ENCODE data around the gene SECTM1. TPM values are rescaled to one million over a fixed set of nuclear protein-coding genes. Genes with fewer than 3 reads are reported as not detected.

SECTM1 gene
- total and polyA plus RNA-seq, 4 donors: 4.5 to 22.5 (median 12.8) TPM

DNA sequence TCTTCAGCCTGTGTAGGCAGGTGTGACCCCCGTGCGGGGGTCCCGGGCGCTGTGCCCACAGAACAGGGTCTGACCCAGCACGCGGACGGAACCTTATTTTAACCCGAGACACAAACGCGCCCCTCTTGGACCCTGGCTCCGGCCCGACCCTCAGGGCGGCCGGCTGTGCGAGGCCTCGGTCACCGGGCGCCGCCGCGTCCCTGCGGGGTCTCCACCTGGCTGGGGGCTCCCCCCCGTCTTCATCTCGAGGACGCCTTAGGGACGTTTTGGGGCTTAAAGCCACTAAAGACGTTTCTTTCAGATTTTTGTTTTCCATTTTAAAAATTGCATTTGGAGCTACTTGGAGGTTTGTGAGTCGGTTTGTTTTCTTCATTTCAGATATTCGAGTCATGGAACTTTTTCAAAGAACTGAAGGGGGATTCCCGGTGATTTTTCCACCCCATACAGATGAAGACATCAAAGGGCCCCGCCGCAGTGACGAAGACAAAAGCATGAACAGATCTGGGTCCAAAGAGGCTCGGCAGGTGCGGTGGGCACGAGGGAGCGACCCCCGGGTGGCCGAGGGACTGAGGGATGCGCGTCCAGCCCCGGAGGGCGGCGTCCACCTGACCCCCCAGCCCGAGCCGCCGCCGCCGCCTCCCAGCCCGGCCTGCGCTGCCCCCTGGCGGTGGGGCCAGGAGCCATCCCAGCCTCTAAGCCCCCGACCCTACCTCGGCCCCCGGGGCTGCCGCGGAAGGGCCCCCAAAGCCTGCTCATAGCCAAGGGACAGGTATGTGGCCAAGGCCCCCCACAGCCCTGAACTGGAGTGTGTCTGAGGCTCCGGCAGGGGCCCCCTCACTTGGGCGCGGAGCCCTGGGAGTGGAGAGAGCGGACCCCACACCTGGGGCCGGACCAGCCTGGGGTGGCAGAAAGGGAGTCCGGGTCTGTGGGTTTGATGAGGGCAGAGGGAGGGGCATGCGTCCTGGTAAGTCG lies 12.3 kb downstream of the SECTM1 start:
- no peaks in the 10 kb centered on the region for H3K36me3 ChIP-seq (ENCODE audit: control insufficient read depth in 1 of 2, insufficient read depth in 2 of 2, low read length in 1 of 2)
- intact Hi-C loops (cut with DNase I): loop anchor here (2.0 to 10.0 kb wide), 4 partner anchors 84 to 286 kb away; partner anchors contain the start of genes DCXR (in 2 of the 2) and RAC3 (in 2 of the 2)
- no peaks in the 10 kb centered on the region for H3K9me3 ChIP-seq (ENCODE audit: control insufficient read depth, low read length)
- H3K27ac ChIP-seq (ENCODE audit: low read depth in 1 of 2, low read length in 2 of 2): no peak overlapping the region
- no peaks in the 10 kb centered on the region for H3K4me1 ChIP-seq (ENCODE audit: control insufficient read depth in 1 of 2, insufficient read depth in 2 of 2, low read length in 2 of 2)
- no peak overlapping the region for H3K4me3 ChIP-seq (ENCODE audit: low read length in 2 of 2)
- H3K27me3 ChIP-seq (ENCODE audit: control insufficient read depth in 1 of 2, insufficient read depth in 2 of 2, low read length in 1 of 2): no peaks in the 10 kb centered on the region
- DNase-seq: peak in 1 of 2 donors; percentile 53
- 41 to 44% methylated on average over 65 of the region's 65 CpGs for WGBS, 2 donors
- peak; percentile 52 for ATAC-seq (ENCODE audit: low FRiP score)

DNA sequence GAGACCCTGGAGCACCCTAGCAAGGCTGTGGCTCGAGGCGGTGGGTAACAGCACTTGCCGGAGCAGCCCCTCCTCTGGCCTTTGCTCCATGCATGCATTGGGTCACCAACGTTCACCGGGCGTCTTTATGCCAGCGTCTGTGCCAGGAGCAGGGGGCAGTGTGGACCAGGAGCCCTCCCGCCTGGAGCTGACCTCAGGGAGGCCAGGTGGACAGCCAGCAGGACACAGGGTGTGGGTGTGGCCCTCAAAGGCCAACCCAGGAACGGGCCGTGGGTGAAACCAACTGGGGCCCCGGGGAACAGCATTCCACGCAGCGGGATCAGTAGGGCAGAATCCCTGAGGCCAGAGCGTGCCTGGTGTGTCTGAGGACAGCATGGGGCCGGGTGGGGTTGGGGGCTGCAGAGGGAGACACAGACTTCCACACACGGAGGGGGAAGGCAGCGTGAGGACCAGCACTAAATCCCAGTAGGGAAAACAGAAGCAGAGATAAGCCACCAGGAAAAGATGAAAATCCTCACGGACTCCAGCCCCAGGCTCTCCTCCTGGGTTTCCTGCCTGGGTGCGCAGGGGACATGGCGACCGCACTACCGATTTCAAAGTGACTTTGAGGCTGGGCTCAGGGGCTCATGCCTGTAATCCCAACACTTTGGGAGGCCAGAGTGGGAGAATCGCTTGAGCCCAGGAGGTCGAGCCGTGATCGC lies 13.3 kb downstream of the SECTM1 start:
- WGBS, 2 donors: 65 to 74% methylated on average over 26 of the region's 26 CpGs

DNA sequence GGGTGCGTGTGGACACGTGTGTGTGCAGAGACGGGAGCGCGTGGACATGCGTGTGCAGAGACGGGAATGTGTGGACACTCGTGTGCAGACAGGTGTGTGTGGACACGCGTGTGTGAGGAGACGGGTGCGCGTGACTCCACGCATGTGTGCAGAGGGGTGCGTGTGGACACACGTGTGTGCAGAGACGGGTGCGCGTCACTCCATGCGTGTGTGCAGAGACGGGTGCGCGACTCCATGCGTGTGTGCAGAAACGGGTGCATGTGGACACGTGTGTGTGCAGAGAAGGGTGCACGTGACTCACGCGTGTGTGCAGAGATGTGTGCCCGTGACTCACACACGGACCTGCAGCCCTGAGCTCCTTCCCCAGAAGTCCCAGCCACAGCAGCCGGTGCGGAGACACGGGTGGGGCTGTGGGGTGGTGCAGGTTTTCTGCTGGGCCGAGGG lies 13.9 kb downstream of the SECTM1 start:
- WGBS, 2 donors: 92 to 94% methylated on average over 35 of the region's 35 CpGs
- intact Hi-C loops (cut with DNase I): loop anchor here (2.0 to 10.0 kb wide), 4 partner anchors 82 to 285 kb away; partner anchors contain the start of genes DCXR (in 2 of the 2) and RAC3 (in 2 of the 2)
- Histone ChIP-seq H3K9me3 (ENCODE audit: control insufficient read depth, low read length) (no peaks in the 10 kb centered on the region), H3K27me3 (ENCODE audit: control insufficient read depth in 1 of 2, insufficient read depth in 2 of 2, low read length in 1 of 2) (no peaks in the 10 kb centered on the region), H3K36me3 (ENCODE audit: control insufficient read depth in 1 of 2, insufficient read depth in 2 of 2, low read length in 1 of 2) (no peaks in the 10 kb centered on the region), H3K4me3 (ENCODE audit: low read length in 2 of 2) (no peak overlapping the region), H3K4me1 (ENCODE audit: control insufficient read depth in 1 of 2, insufficient read depth in 2 of 2, low read length in 2 of 2) (no peaks in the 10 kb centered on the region), H3K27ac (ENCODE audit: low read depth in 1 of 2, low read length in 2 of 2) (no peak overlapping the region)
- ATAC-seq (ENCODE audit: low FRiP score) (no peak), DNase-seq (peak in 1 of 2 donors; percentile 40)

More for the DNA sequence above, 13.3 kb downstream of the SECTM1 start:
- Histone ChIP-seq H3K27ac (ENCODE audit: low read depth in 1 of 2, low read length in 2 of 2) (no peak overlapping the region), H3K4me1 (ENCODE audit: control insufficient read depth in 1 of 2, insufficient read depth in 2 of 2, low read length in 2 of 2) (no peaks in the 10 kb centered on the region), H3K27me3 (ENCODE audit: control insufficient read depth in 1 of 2, insufficient read depth in 2 of 2, low read length in 1 of 2) (no peaks in the 10 kb centered on the region), H3K9me3 (ENCODE audit: control insufficient read depth, low read length) (no peaks in the 10 kb centered on the region), H3K36me3 (ENCODE audit: control insufficient read depth in 1 of 2, insufficient read depth in 2 of 2, low read length in 1 of 2) (no peaks in the 10 kb centered on the region), H3K4me3 (ENCODE audit: low read length in 2 of 2) (no peak overlapping the region)
- ATAC-seq (ENCODE audit: low FRiP score) (no peak), DNase-seq (peak in 1 of 2 donors; percentile 49)
- intact Hi-C loops (cut with DNase I): loop anchor here (2.0 to 10.0 kb wide), 4 partner anchors 83 to 285 kb away; partner anchors contain the start of genes DCXR (in 2 of the 2) and RAC3 (in 2 of the 2)

DNA sequence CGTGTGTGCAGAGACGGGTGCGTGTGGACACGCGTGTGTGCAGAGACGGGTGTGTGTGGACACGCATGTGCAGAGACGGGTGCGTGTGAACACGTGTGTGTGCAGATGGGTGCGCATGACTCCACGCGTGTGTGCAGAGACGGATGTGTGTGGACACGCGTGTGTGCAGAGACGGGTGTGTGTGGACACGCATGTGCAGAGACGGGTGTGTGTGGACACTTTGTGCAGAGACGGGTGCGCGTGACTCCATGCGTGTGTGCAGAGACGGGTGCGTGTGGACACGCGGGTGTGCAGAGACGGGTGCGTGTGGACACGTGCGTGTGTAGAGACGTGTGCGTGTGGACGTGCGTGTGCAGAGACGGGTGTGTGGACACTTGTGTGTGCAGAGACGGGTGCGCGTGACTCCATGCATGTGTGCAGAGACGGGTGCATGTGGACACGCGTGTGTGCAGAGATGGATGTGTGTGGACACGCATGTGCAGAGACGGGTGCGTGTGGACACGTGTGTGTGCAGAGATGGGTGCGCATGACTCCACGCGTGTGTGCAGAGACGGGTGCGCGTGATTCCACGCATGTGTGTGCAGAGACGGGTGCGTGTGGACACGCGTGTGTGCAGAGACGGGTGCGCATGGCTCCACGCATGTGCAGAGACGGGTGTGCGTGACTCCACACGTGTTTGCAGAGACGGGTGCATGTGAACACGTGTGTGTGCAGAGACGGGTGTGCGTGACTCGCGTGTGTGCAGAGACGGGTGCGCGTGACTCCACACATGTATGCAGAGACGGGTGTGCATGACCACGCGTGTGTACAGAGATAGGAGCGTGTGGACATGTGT lies 14.6 kb downstream of the SECTM1 start:
- DNase-seq: peak in 1 of 2 donors; percentile 32
- Histone ChIP-seq H3K36me3 (ENCODE audit: control insufficient read depth in 1 of 2, insufficient read depth in 2 of 2, low read length in 1 of 2) (no peaks in the 10 kb centered on the region), H3K27ac (ENCODE audit: low read depth in 1 of 2, low read length in 2 of 2) (no peak overlapping the region), H3K9me3 (ENCODE audit: control insufficient read depth, low read length) (no peaks in the 10 kb centered on the region), H3K27me3 (ENCODE audit: control insufficient read depth in 1 of 2, insufficient read depth in 2 of 2, low read length in 1 of 2) (no peaks in the 10 kb centered on the region), H3K4me1 (ENCODE audit: control insufficient read depth in 1 of 2, insufficient read depth in 2 of 2, low read length in 2 of 2) (no peaks in the 10 kb centered on the region), H3K4me3 (ENCODE audit: low read length in 2 of 2) (no peak overlapping the region)
- WGBS, 2 donors: 95% methylated on average over 76 of the region's 76 CpGs
- ATAC-seq (ENCODE audit: low FRiP score): no peak
- intact Hi-C loops (cut with DNase I): no loop called here

DNA sequence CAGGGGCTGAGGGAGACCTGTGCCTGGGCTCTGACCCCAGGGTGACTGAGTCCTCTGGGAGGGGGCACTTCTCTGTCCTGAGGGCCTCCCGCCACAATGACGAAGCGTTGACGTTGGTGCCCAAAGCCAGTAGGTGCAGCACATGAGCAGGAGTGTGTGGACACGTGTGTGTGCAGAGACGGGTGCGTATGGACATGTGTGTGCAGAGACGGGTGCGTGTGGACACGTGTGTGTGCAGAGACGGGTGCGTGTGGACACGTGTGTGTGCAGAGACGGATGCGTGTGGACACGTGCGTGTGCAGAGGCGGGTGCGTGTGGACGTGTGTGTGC lies 15.4 kb downstream of the SECTM1 start:
- WGBS, 2 donors: 95 to 97% methylated on average over 20 of the region's 20 CpGs
- no peak for ATAC-seq (ENCODE audit: low FRiP score)
- H3K27me3 ChIP-seq (ENCODE audit: control insufficient read depth in 1 of 2, insufficient read depth in 2 of 2, low read length in 1 of 2): no peaks in the 10 kb centered on the region
- H3K27ac ChIP-seq (ENCODE audit: low read depth in 1 of 2, low read length in 2 of 2): no peak overlapping the region
- intact Hi-C loops (cut with DNase I): no loop called here
- H3K4me1 ChIP-seq (ENCODE audit: control insufficient read depth in 1 of 2, insufficient read depth in 2 of 2, low read length in 2 of 2): no peaks in the 10 kb centered on the region
- H3K4me3 ChIP-seq (ENCODE audit: low read length in 2 of 2): no peak overlapping the region
- H3K36me3 ChIP-seq (ENCODE audit: control insufficient read depth in 1 of 2, insufficient read depth in 2 of 2, low read length in 1 of 2): no peaks in the 10 kb centered on the region
- H3K9me3 ChIP-seq (ENCODE audit: control insufficient read depth, low read length): no peaks in the 10 kb centered on the region
- peak in 1 of 2 donors; percentile 44 for DNase-seq

DNA sequence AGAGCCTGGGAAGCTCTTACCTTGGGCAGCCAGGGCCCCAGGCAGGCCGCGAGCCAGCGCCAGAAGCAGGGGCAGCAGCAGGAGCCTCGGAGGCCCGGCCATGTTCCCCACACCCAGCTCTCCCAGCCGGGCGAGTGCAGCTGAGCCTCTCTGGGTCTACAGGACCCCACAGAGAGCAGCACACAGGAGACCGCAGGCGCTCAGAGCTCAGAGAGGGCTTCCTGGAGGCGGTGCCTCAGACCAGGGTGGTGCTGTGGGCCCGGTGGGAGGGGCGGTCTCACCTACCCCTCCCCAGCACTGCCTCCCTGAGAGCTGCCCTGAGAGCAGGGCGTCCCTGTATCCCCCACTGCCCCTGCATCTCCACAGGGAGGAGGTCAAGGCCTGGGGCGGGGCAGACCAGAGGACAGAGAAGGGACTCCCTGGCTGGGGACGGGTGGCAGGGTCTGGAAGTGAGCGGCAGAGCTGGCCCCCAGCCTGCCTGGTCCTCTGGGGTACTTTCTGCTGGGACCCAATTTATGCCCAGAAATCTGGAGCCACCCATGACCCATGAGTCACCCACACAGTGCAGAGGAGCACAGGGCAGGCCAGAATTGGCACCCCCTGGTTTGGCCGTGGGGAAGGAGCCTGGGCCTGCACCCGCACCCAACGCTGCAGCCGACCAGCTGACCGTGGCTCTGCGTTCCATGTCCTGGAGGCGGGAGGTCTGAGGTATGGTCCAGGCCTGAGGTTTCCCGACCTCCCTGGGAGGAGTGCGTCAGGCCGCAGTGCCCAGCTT lies 16.0 kb downstream of the SECTM1 start, which contains the start of gene CD7:
Gene CD7, minus strand, starts transcription at position 215 of the 775 bp plus-strand sequence. Its CDS starts 113 bp downstream, at position 102.
- DNase-seq (peak in 1 of 2 donors; percentile 44), ATAC-seq (ENCODE audit: low FRiP score) (no peak)
- H3K27me3 ChIP-seq (ENCODE audit: control insufficient read depth in 1 of 2, insufficient read depth in 2 of 2, low read length in 1 of 2): no peaks in the 10 kb centered on the region
- intact Hi-C loops (cut with DNase I): no loop called here
- WGBS, 2 donors: 75 to 81% methylated on average over 26 of the region's 26 CpGs
- no peaks in the 10 kb centered on the region for H3K9me3 ChIP-seq (ENCODE audit: control insufficient read depth, low read length)
- H3K4me1 ChIP-seq (ENCODE audit: control insufficient read depth in 1 of 2, insufficient read depth in 2 of 2, low read length in 2 of 2): no peaks in the 10 kb centered on the region
- H3K27ac ChIP-seq (ENCODE audit: low read depth in 1 of 2, low read length in 2 of 2): no peak within 1 kb of the TSS
- H3K4me3 ChIP-seq (ENCODE audit: low read length in 2 of 2): no peak within 1 kb of the TSS
- H3K36me3 ChIP-seq (ENCODE audit: control insufficient read depth in 1 of 2, insufficient read depth in 2 of 2, low read length in 1 of 2): no peaks in the 10 kb centered on the region

DNA sequence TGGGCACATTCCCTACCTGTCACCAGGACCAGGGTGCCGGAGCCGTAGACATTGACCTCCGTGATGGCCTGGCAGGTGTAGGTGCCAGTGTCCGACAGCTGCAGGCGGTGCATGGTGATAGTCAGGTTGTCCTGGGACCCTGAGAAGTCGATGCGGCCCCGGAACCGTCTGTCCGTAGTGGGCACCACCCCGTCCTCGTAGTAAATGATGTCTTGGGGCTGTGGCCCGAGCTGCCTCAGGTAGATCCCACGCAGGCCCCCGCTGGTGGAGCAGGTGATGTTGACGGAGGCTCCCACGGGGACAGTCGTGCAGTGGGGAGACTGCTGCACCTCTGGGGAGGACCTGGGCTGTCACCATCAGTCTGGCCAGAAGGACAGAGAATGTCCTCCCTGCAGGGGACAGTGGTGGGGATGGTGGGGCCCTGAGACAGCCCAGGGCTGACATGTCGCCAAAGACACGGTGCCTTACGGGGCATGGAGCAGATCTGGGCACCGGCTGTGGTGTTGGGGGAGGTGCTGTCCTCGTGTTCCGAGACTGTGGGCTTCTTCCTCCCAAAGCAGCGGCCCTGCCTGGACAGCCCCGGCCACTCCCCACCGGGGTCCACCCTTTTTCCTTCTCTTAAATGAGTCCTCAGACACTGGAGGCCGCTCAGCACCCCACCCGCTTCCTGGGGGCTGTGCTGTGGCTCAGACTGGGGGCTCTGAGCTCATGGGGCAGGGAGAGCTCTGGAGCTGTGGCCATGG lies 16.7 kb downstream of the SECTM1 start:
- Histone ChIP-seq H3K36me3 (ENCODE audit: control insufficient read depth in 1 of 2, insufficient read depth in 2 of 2, low read length in 1 of 2) (no peaks in the 10 kb centered on the region), H3K4me3 (ENCODE audit: low read length in 2 of 2) (no peak overlapping the region), H3K4me1 (ENCODE audit: control insufficient read depth in 1 of 2, insufficient read depth in 2 of 2, low read length in 2 of 2) (no peaks in the 10 kb centered on the region), H3K27ac (ENCODE audit: low read depth in 1 of 2, low read length in 2 of 2) (no peak overlapping the region), H3K27me3 (ENCODE audit: control insufficient read depth in 1 of 2, insufficient read depth in 2 of 2, low read length in 1 of 2) (no peaks in the 10 kb centered on the region), H3K9me3 (ENCODE audit: control insufficient read depth, low read length) (no peaks in the 10 kb centered on the region)
- ATAC-seq (ENCODE audit: low FRiP score): no peak
- intact Hi-C loops (cut with DNase I): no loop called here
- peak in 1 of 2 donors; percentile 41 for DNase-seq
- WGBS, 2 donors: 73 to 76% methylated on average over 29 of the region's 29 CpGs

All from aorta (tissue), 5 donors.